ENCODE measurements around the gene CDK6.

Gene CDK6

GRCh38 chr7:92856436-92856835 is 20.1 kb upstream of the CDK6 start:
- Mint-ChIP-seq H3K27ac (no peak overlapping the region), H3K27me3 (peaks cover 2% of the 10 kb centered on the region), H3K4me1 (ENCODE audit: low read depth) (peaks cover 15% of the 10 kb centered on the region)

GRCh38 chr7:92854501-92855238 is 18.3 kb upstream of the CDK6 start:
- H3K4me1 Mint-ChIP-seq (ENCODE audit: low read depth) = peaks cover 15% of the 10 kb centered on the region
- H3K36me3 Mint-ChIP-seq = no peaks in the 10 kb centered on the region
- peaks cover 2% of the 10 kb centered on the region for H3K27me3 Mint-ChIP-seq
- H3K4me3 Mint-ChIP-seq = peak overlapping the region; percentile 15
- peak overlapping the region; percentile 86 for H3K27ac Mint-ChIP-seq
- no peaks in the 10 kb centered on the region for H3K9me3 Mint-ChIP-seq (ENCODE audit: low read depth)

More at GRCh38 chr7:92856436-92856835, 20.1 kb upstream of the CDK6 start:
- no peak overlapping the region for H3K4me3 Mint-ChIP-seq
- no peaks in the 10 kb centered on the region for H3K9me3 Mint-ChIP-seq (ENCODE audit: low read depth)
- H3K36me3 Mint-ChIP-seq = no peaks in the 10 kb centered on the region

GRCh38 chr7:92851732-92852131 is 15.4 kb upstream of the CDK6 start:
- no peak overlapping the region for H3K4me3 Mint-ChIP-seq
- H3K4me1 Mint-ChIP-seq (ENCODE audit: low read depth) = peaks cover 19% of the 10 kb centered on the region
- H3K27me3 Mint-ChIP-seq = peaks cover 5% of the 10 kb centered on the region
- no peaks in the 10 kb centered on the region for H3K9me3 Mint-ChIP-seq (ENCODE audit: low read depth)
- H3K27ac Mint-ChIP-seq = no peak overlapping the region
- no peaks in the 10 kb centered on the region for H3K36me3 Mint-ChIP-seq

DNA sequence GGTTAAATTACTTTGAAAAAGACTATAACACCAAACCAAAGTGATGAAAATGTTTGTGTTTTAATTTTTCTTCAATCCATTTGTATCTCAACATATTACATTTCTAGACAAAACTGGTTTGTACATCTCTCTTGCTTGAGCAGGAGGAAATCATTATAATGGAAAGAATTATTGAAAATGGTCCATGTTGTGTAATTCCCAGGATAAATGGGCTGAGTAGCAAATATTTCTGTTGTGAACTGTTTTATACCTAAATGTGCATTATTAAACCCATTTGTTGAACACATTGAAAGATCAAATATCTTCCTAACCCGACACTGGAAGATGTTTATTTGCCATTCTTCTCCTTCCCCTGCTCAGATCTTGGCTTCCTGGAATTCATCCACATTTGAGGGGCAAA is 14.1 kb upstream of the CDK6 start:
- no peak overlapping the region for H3K4me3 Mint-ChIP-seq
- H3K36me3 Mint-ChIP-seq = no peaks in the 10 kb centered on the region
- H3K27me3 Mint-ChIP-seq = peaks cover 5% of the 10 kb centered on the region
- H3K4me1 Mint-ChIP-seq (ENCODE audit: low read depth) = peaks cover 16% of the 10 kb centered on the region
- H3K9me3 Mint-ChIP-seq (ENCODE audit: low read depth) = no peaks in the 10 kb centered on the region
- H3K27ac Mint-ChIP-seq = no peak overlapping the region

GRCh38 chr7:92849322-92849721 is 12.9 kb upstream of the CDK6 start:
- H3K27ac Mint-ChIP-seq = no peak overlapping the region
- peaks cover 5% of the 10 kb centered on the region for H3K4me1 Mint-ChIP-seq (ENCODE audit: low read depth)
- no peaks in the 10 kb centered on the region for H3K9me3 Mint-ChIP-seq (ENCODE audit: low read depth)
- H3K4me3 Mint-ChIP-seq = no peak overlapping the region
- no peaks in the 10 kb centered on the region for H3K36me3 Mint-ChIP-seq
- H3K27me3 Mint-ChIP-seq = peaks cover 3% of the 10 kb centered on the region

- no peaks in the 10 kb centered on the region for H3K36me3 Mint-ChIP-seq
- H3K27me3 Mint-ChIP-seq = peaks cover 3% of the 10 kb centered on the region
- H3K9me3 Mint-ChIP-seq (ENCODE audit: low read depth) = no peaks in the 10 kb centered on the region
- no peak overlapping the region for H3K27ac Mint-ChIP-seq
- peaks cover 4% of the 10 kb centered on the region for H3K4me1 Mint-ChIP-seq (ENCODE audit: low read depth)
- H3K4me3 Mint-ChIP-seq = no peak overlapping the region
Measured at GRCh38 chr7:92848851-92849250, 12.5 kb upstream of the CDK6 start.

GRCh38 chr7:92848441-92848840 is 12.1 kb upstream of the CDK6 start:
- no peaks in the 10 kb centered on the region for H3K9me3 Mint-ChIP-seq (ENCODE audit: low read depth)
- H3K4me1 Mint-ChIP-seq (ENCODE audit: low read depth) = peaks cover 4% of the 10 kb centered on the region
- no peaks in the 10 kb centered on the region for H3K36me3 Mint-ChIP-seq

GRCh38 chr7:92847305-92847704 is 10.9 kb upstream of the CDK6 start:
- no peaks in the 10 kb centered on the region for H3K9me3 Mint-ChIP-seq (ENCODE audit: low read depth)
- peaks cover 4% of the 10 kb centered on the region for H3K4me1 Mint-ChIP-seq (ENCODE audit: low read depth)
- H3K27me3 Mint-ChIP-seq = peaks cover 3% of the 10 kb centered on the region
- H3K27ac Mint-ChIP-seq = no peak overlapping the region
- H3K4me3 Mint-ChIP-seq = no peak overlapping the region
- H3K36me3 Mint-ChIP-seq = no peaks in the 10 kb centered on the region

More at GRCh38 chr7:92848441-92848840, 12.1 kb upstream of the CDK6 start:
- Mint-ChIP-seq H3K27me3 (peaks cover 3% of the 10 kb centered on the region), H3K4me3 (no peak overlapping the region), H3K27ac (no peak overlapping the region)

- H3K4me1 Mint-ChIP-seq (ENCODE audit: low read depth) = peaks cover 4% of the 10 kb centered on the region
- no peak overlapping the region for H3K4me3 Mint-ChIP-seq
- H3K9me3 Mint-ChIP-seq (ENCODE audit: low read depth) = no peaks in the 10 kb centered on the region
- H3K36me3 Mint-ChIP-seq = no peaks in the 10 kb centered on the region
- no peak overlapping the region for H3K27ac Mint-ChIP-seq
- peaks cover 6% of the 10 kb centered on the region for H3K27me3 Mint-ChIP-seq
Measured at GRCh38 chr7:92845736-92846135, 9.4 kb upstream of the CDK6 start.

- Mint-ChIP-seq H3K36me3 (no peaks in the 10 kb centered on the region), H3K27me3 (peaks cover 3% of the 10 kb centered on the region), H3K9me3 (ENCODE audit: low read depth) (no peaks in the 10 kb centered on the region)
Measured at GRCh38 chr7:92843781-92844180, 7.4 kb upstream of the CDK6 start.

GRCh38 chr7:92843034-92843760 is 6.8 kb upstream of the CDK6 start:
- H3K4me3 Mint-ChIP-seq = no peak overlapping the region
- no peak overlapping the region for H3K27ac Mint-ChIP-seq
- peaks cover 3% of the 10 kb centered on the region for H3K27me3 Mint-ChIP-seq

More at GRCh38 chr7:92843781-92844180, 7.4 kb upstream of the CDK6 start:
- Mint-ChIP-seq H3K4me1 (ENCODE audit: low read depth) (peaks cover 2% of the 10 kb centered on the region), H3K4me3 (no peak overlapping the region), H3K27ac (no peak overlapping the region)

GRCh38 chr7:92841192-92841591 is 4.8 kb upstream of the CDK6 start:
- H3K27ac Mint-ChIP-seq = no peak overlapping the region
- peaks cover 9% of the 10 kb centered on the region for H3K4me1 Mint-ChIP-seq (ENCODE audit: low read depth)
- H3K36me3 Mint-ChIP-seq = no peaks in the 10 kb centered on the region
- peaks cover 3% of the 10 kb centered on the region for H3K27me3 Mint-ChIP-seq
- no peaks in the 10 kb centered on the region for H3K9me3 Mint-ChIP-seq (ENCODE audit: low read depth)
- H3K4me3 Mint-ChIP-seq = no peak overlapping the region

More at GRCh38 chr7:92843034-92843760, 6.8 kb upstream of the CDK6 start:
- Mint-ChIP-seq H3K9me3 (ENCODE audit: low read depth) (no peaks in the 10 kb centered on the region), H3K36me3 (no peaks in the 10 kb centered on the region), H3K4me1 (ENCODE audit: low read depth) (peaks cover 2% of the 10 kb centered on the region)

DNA sequence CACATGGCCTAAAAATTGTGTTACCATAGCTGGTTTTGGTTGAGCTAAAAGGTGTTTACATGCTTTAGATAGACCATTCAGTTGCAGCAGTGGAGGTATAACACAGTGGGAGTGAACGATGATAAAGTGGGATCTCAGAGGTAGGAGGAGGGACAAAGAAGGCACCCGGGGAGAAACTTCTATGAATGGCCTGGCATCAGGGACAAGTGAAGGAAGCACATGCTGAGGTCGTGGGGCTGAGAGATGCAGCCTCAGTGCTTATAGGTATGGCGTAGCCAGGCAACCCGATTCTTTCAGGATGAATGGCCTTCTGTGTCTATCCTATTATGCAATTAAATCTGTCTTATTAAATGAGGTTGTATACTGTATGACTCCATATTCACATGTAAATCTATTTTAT is 3.9 kb upstream of the CDK6 start:
- Mint-ChIP-seq H3K27me3 (peaks cover 3% of the 10 kb centered on the region), H3K9me3 (ENCODE audit: low read depth) (no peaks in the 10 kb centered on the region), H3K4me3 (no peak overlapping the region), H3K4me1 (ENCODE audit: low read depth) (peaks cover 11% of the 10 kb centered on the region), H3K36me3 (no peaks in the 10 kb centered on the region), H3K27ac (no peak overlapping the region)

DNA sequence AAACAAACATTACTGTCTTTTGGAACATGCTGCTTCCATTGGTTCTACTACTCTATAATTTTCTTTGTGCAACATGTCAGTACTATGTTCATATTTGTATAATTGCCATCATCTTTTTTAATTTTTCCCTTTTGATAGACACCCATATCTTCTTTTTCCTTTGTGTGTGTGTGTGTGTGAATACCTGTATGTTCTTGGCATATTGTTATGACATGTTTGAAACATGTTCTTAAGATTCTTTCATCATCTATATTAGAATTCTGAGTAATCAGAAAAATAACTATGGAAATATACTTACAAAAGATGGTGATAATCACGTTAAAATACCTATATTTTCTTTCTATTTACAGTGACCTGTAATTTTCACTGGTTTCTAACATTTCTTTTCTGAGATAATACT is 3.5 kb upstream of the CDK6 start:
- Mint-ChIP-seq H3K27ac (no peak overlapping the region), H3K9me3 (ENCODE audit: low read depth) (no peaks in the 10 kb centered on the region), H3K4me1 (ENCODE audit: low read depth) (peaks cover 11% of the 10 kb centered on the region), H3K27me3 (peaks cover 3% of the 10 kb centered on the region), H3K36me3 (no peaks in the 10 kb centered on the region), H3K4me3 (no peak overlapping the region)

DNA sequence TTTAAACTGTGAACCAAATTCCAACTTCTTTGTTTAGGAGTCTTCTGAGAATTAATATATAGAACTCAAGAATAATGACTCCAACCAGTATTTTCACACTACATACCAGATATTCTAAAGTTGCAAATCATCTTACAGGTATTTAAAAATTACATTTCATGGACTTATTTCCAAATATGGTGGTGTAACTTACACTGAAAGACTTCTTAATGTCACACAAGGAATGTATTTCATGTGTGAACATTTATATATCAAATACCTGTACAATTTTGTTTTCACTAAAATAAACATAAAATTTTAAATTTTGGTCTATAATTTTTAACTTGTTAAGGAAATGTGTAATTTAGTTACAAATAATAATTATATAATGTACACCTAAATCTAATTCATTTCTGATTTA is 2.6 kb upstream of the CDK6 start:
- peaks cover 3% of the 10 kb centered on the region for H3K27me3 Mint-ChIP-seq
- H3K9me3 Mint-ChIP-seq (ENCODE audit: low read depth) = no peaks in the 10 kb centered on the region

More for the DNA sequence above, 2.6 kb upstream of the CDK6 start:
- H3K4me3 Mint-ChIP-seq = no peak overlapping the region
- peaks cover 14% of the 10 kb centered on the region for H3K4me1 Mint-ChIP-seq (ENCODE audit: low read depth)
- H3K36me3 Mint-ChIP-seq = no peaks in the 10 kb centered on the region
- H3K27ac Mint-ChIP-seq = no peak overlapping the region

Measured in activated naive CD8-positive, alpha-beta T cell (primary cell).